WTC11 (cell line): ENCODE results near the gene FBN2. TPM values are rescaled to one million over a fixed set of nuclear protein-coding genes. Genes with fewer than 3 reads are reported as not detected.

Experiments
- ATAC-seq: fragments of 200-7000 bp; cut with Tn5 transposase; 2 replicates; pipeline ENCODE4 v1.10.0; 2021; ENCODE audit warnings: mild to moderate bottlenecking, moderate library complexity
- CTCF ChIA-PET: fragments of 300-600 bp; sonication (Branson Sonifier 250); formaldehyde crosslinking; loops from one replicate; lab custom pipeline; 2021; ENCODE audit warnings: antibody characterized with exemption; lab: Charles Lee
- POLR2A ChIA-PET: fragments of 350-600 bp; sonication (Branson Sonifier 250); formaldehyde crosslinking; loops from one replicate; lab custom pipeline; 2021; ENCODE audit warnings: antibody characterized with exemption; lab: Charles Lee
- DNase-seq: peaks from one replicate; pipeline ENCODE4 v3.0.0; 2021; ENCODE audit warnings: low spot score
- H3K27ac Mint-ChIP-seq: 2 replicates; pipeline ENCODE4 v1.8.0; 2021; ENCODE audit warnings: mixed read lengths
- H3K27me3 Mint-ChIP-seq: 2 replicates; pipeline ENCODE4 v1.8.0; 2021; ENCODE audit warnings: low read depth, mild to moderate bottlenecking, moderate library complexity, mixed read lengths
- H3K36me3 Mint-ChIP-seq: 2 replicates; pipeline ENCODE4 v1.8.0; 2021; ENCODE audit warnings: mixed read lengths
- H3K4me1 Mint-ChIP-seq: 2 replicates; pipeline ENCODE4 v1.8.0; 2022; ENCODE audit warnings: mixed read lengths
- H3K4me3 Mint-ChIP-seq: 2 replicates; pipeline ENCODE4 v1.8.0; 2021; ENCODE audit warnings: mild to moderate bottlenecking, moderate library complexity, mixed read lengths
- H3K9me3 Mint-ChIP-seq: 2 replicates; pipeline ENCODE4 v1.8.0; 2021; ENCODE audit warnings: mixed read lengths
- ATF6 ChIP-seq: sonication (generic); formaldehyde crosslinking; IDR thresholded peaks from 2 replicates; pipeline ENCODE4 v1.8.1; 2023; ENCODE audit warnings: mild to moderate bottlenecking, missing genetic modification reagents
- CBFB ChIP-seq: sonication (generic); formaldehyde crosslinking; IDR thresholded peaks from 2 replicates; pipeline ENCODE4 v1.8.1; 2022; ENCODE audit warnings: mild to moderate bottlenecking, low read depth, missing genetic modification reagents
- CREM ChIP-seq: sonication (generic); formaldehyde crosslinking; IDR thresholded peaks from 2 replicates; pipeline ENCODE4 v1.8.1; 2022; ENCODE audit warnings: mild to moderate bottlenecking, missing genetic modification reagents, moderate library complexity
- E2F1 ChIP-seq: sonication (generic); formaldehyde crosslinking; IDR thresholded peaks from 2 replicates; pipeline ENCODE4 v1.8.0; 2022; ENCODE audit warnings: mild to moderate bottlenecking, missing genetic modification reagents
- ELF4 ChIP-seq: sonication (generic); formaldehyde crosslinking; IDR thresholded peaks from 2 replicates; pipeline ENCODE4 v1.8.1; 2022; ENCODE audit warnings: low read depth, mild to moderate bottlenecking, moderate library complexity, missing genetic modification reagents
- FOXP1 ChIP-seq: sonication (generic); formaldehyde crosslinking; IDR thresholded peaks from 2 replicates; pipeline ENCODE4 v1.8.0; 2022; ENCODE audit warnings: missing genetic modification reagents, mild to moderate bottlenecking, moderate library complexity, borderline replicate concordance
- IRF1 ChIP-seq: sonication (generic); formaldehyde crosslinking; IDR thresholded peaks from 2 replicates; pipeline ENCODE4 v1.8.0; 2023; ENCODE audit warnings: missing genetic modification reagents
- IRF2 ChIP-seq: sonication (generic); formaldehyde crosslinking; IDR thresholded peaks from 2 replicates; pipeline ENCODE4 v1.8.0; 2022; ENCODE audit warnings: low read depth, missing genetic modification reagents, borderline replicate concordance
- JAZF1 ChIP-seq: fragments of 250-450 bp; sonication (Bioruptor Pico); IDR thresholded peaks from 2 replicates; pipeline ENCODE4 v1.9.0; 2021; ENCODE audit warnings: moderate library complexity, mild to moderate bottlenecking, inconsistent platforms
- JUN ChIP-seq: sonication (generic); formaldehyde crosslinking; IDR thresholded peaks from 2 replicates; pipeline ENCODE4 v1.8.0; 2023; ENCODE audit warnings: mild to moderate bottlenecking, missing genetic modification reagents
- MYBL2 ChIP-seq: sonication (generic); formaldehyde crosslinking; IDR thresholded peaks from 2 replicates; pipeline ENCODE4 v1.8.1; 2023; ENCODE audit warnings: mild to moderate bottlenecking, moderate library complexity, missing genetic modification reagents
- NFYB ChIP-seq: sonication (generic); formaldehyde crosslinking; conservative IDR thresholded peaks from 2 replicates; pipeline ENCODE4 v1.8.0; 2022; ENCODE audit warnings: low read depth, missing genetic modification reagents
- NR3C1 ChIP-seq: sonication (generic); formaldehyde crosslinking; conservative IDR thresholded peaks from 2 replicates; pipeline ENCODE4 v1.8.1; 2023; ENCODE audit warnings: low read depth, mild to moderate bottlenecking, missing genetic modification reagents
- PRDM15 ChIP-seq: sonication (generic); formaldehyde crosslinking; IDR thresholded peaks from 2 replicates; pipeline ENCODE4 v1.8.0; 2022; ENCODE audit warnings: missing genetic modification reagents
- SMAD4 ChIP-seq: sonication (generic); formaldehyde crosslinking; IDR thresholded peaks from 2 replicates; pipeline ENCODE4 v1.8.0; 2022; ENCODE audit warnings: mild to moderate bottlenecking, missing genetic modification reagents
- TCF7 ChIP-seq: sonication (generic); formaldehyde crosslinking; IDR thresholded peaks from 2 replicates; pipeline ENCODE4 v1.8.0; 2022; ENCODE audit warnings: mild to moderate bottlenecking, low read depth, missing genetic modification reagents, moderate library complexity
- TEAD1 ChIP-seq: sonication (generic); formaldehyde crosslinking; IDR thresholded peaks from 2 replicates; pipeline ENCODE4 v1.8.0; 2022; ENCODE audit warnings: mild to moderate bottlenecking, missing genetic modification reagents
- TP53 ChIP-seq: sonication (generic); formaldehyde crosslinking; IDR thresholded peaks from 2 replicates; pipeline ENCODE4 v1.8.1; 2023; ENCODE audit warnings: mild to moderate bottlenecking, missing genetic modification reagents
- USF2 ChIP-seq: sonication (generic); formaldehyde crosslinking; IDR thresholded peaks from 2 replicates; pipeline ENCODE4 v1.8.1; 2023; ENCODE audit warnings: mild to moderate bottlenecking, missing genetic modification reagents, moderate library complexity
- ZNF121 ChIP-seq: sonication (generic); formaldehyde crosslinking; IDR thresholded peaks from 2 replicates; pipeline ENCODE4 v1.8.0; 2023; ENCODE audit warnings: missing genetic modification reagents
- ZNF263 ChIP-seq: sonication (generic); formaldehyde crosslinking; IDR thresholded peaks from 2 replicates; pipeline ENCODE4 v1.8.1; 2022; ENCODE audit warnings: low read depth, mild to moderate bottlenecking, moderate library complexity, missing genetic modification reagents
- ZNF281 ChIP-seq: sonication (generic); formaldehyde crosslinking; IDR thresholded peaks from 2 replicates; pipeline ENCODE4 v1.8.0; 2023; ENCODE audit warnings: mild to moderate bottlenecking, missing genetic modification reagents
- ZNF396 ChIP-seq: fragments of 250-450 bp; sonication (Bioruptor Pico); IDR thresholded peaks from 2 replicates; pipeline ENCODE4 v1.8.0; 2021; ENCODE audit warnings: mild to moderate bottlenecking, moderate library complexity, borderline replicate concordance
- ZNF416 ChIP-seq: fragments of 250-450 bp; sonication (Bioruptor Pico); IDR thresholded peaks from 2 replicates; pipeline ENCODE4 v1.9.0; 2021; ENCODE audit warnings: mild to moderate bottlenecking, inconsistent platforms
- total RNA-seq: library from RNA; stranded (reverse); gene quantifications from 3 replicates; pipeline ENCODE4 v1.2.3, GENCODE V29; 2021

The FBN2 gene
- total RNA-seq, 1 experiment from 2014 or later, result 56.7 TPM

- TF ChIP-seq USF2, result no peak
- TF ChIP-seq PRDM15 (CRISPR knock-in tag), result no peak
- TF ChIP-seq ZNF263, result no peak
- no peak for TF ChIP-seq E2F1 (CRISPR knock-in tag)
- TF ChIP-seq ATF6 (CRISPR knock-in tag), result no peak
- no peak for TF ChIP-seq ZNF416
- Mint-ChIP-seq H3K27me3 (no peaks in the 10 kb centered on the region), H3K27ac (no peak overlapping the region), H3K4me1 (no peaks in the 10 kb centered on the region), H3K9me3 (peaks cover 9% of the 10 kb centered on the region), H3K36me3 (no peaks in the 10 kb centered on the region), H3K4me3 (no peak overlapping the region)
- ChIA-PET POLR2A (no interaction called here), CTCF (no interaction called here)
- no peak for ATAC-seq
- DNase-seq, result no peak
These were observed 49.2 kb upstream of the FBN2 start for GRCh38 chr5:128587275-128587674.

- no peaks in the 10 kb centered on the region for H3K27me3 Mint-ChIP-seq
- H3K4me3 Mint-ChIP-seq, result no peak overlapping the region
- no peak for TF ChIP-seq JUN (CRISPR knock-in tag)
- TF ChIP-seq NFYB (CRISPR knock-in tag), result no peak
- TF ChIP-seq ZNF281 (CRISPR knock-in tag), result no peak
- TF ChIP-seq CREM (CRISPR knock-in tag), result no peak
- no peak for TF ChIP-seq IRF2
- TF ChIP-seq MYBL2 (CRISPR knock-in tag), result no peak
- TF ChIP-seq TEAD1 (CRISPR knock-in tag), result no peak
- no peaks in the 10 kb centered on the region for H3K4me1 Mint-ChIP-seq
- CTCF ChIA-PET, result no interaction called here
- POLR2A ChIA-PET, result no interaction called here
- ATAC-seq (no peak), DNase-seq (no peak)
- H3K9me3 Mint-ChIP-seq, result peaks cover 9% of the 10 kb centered on the region
- no peaks in the 10 kb centered on the region for H3K36me3 Mint-ChIP-seq
- H3K27ac Mint-ChIP-seq, result no peak overlapping the region
These were observed 48.8 kb upstream of the FBN2 start for GRCh38 chr5:128586848-128587247.

GRCh38 chr5:128579639-128580038 is 41.6 kb upstream of the FBN2 start:
- Mint-ChIP-seq H3K27ac (no peak overlapping the region), H3K27me3 (no peaks in the 10 kb centered on the region), H3K36me3 (0 out of 2 replicates have a peak, but pooled peaks cover 2% of the 10 kb centered on the region), H3K9me3 (peaks cover 21% of the 10 kb centered on the region), H3K4me1 (no peaks in the 10 kb centered on the region), H3K4me3 (no peak overlapping the region)
- DNase-seq (no peak), ATAC-seq (no peak)
- POLR2A ChIA-PET, result no interaction called here
- CTCF ChIA-PET, result no interaction called here
- no peak for TF ChIP-seq NR3C1
- no peak for TF ChIP-seq ZNF121 (CRISPR knock-in tag)
- TF ChIP-seq TCF7 (CRISPR knock-in tag), result no peak
- no peak for TF ChIP-seq FOXP1
- no peak for TF ChIP-seq SMAD4 (CRISPR knock-in tag)
- no peak for TF ChIP-seq IRF1 (CRISPR knock-in tag)
- TF ChIP-seq TP53 (CRISPR knock-in tag), result no peak
- no peak for TF ChIP-seq ELF4 (CRISPR knock-in tag)
- TF ChIP-seq JAZF1, result no peak
- no peak for TF ChIP-seq ZNF396 (CRISPR knock-in tag)
- no peak for TF ChIP-seq CBFB (CRISPR knock-in tag)
